GM18505 (cell line): ENCODE results near the gene MIS12.

ENCODE experiments used
- ATAC-seq: cut with Tn5 transposase; IDR thresholded peaks from one replicate; pipeline ENCODE4 v1.9.1; 2021; ENCODE audit not compliant: unreplicated experiment
- POLR2A ChIP-seq: IDR thresholded peaks from 4 replicates; pipeline ENCODE4 v1.6.1; 2011; ENCODE audit warnings: borderline replicate concordance; ENCODE audit not compliant: insufficient read depth, insufficient read length; ENCODE audit errors: extremely low read depth

Gene MIS12

GRCh38 chr17:5533486-5534315, 47.3 kb downstream of the MIS12 start:
- TF ChIP-seq POLR2A: no peak
- no peak for ATAC-seq

- ATAC-seq: no peak
- no peak for TF ChIP-seq POLR2A
These were observed 49.1 kb downstream of the MIS12 start for GRCh38 chr17:5535436-5535835.

DNA sequence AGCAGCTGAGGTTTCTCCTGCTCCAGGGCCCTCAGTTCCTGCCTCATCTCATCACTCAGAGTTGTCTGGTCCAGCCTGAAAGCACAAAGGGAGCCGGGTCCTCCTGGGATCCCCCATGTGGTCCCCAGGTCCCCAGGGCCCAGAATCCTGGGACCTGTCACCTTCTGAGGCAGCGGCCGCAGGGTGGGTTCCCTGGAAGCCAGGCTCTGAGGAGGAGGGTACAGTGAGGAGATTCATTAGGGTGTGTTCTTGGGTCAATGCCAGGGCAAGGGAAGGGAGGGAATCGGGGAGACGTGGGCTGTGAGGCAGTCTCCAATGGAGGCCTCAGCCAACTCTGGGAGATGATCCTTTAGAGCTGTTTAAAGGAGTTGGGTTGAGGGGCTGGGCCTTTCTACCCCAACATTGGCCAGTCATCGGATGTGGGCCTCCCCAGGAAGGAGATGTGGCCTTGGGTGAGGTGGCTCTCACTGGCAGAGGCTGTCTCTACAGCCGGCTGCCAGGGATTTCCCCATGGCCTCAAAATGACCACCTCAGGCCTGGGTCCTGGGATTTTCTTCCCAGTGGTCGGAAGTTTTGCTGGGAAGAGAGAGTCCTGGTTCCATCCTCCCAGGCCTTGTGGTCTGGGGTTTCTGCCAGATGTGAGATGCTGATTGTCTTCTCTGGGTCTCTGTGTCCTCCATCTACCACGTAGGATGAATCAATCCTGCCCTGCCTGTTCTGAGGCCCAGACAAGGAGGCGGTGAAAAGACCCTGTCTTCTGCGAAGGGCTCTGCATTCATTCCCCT, 50.7 kb downstream of the MIS12 start:
- no peak for TF ChIP-seq POLR2A
- ATAC-seq: no peak

DNA sequence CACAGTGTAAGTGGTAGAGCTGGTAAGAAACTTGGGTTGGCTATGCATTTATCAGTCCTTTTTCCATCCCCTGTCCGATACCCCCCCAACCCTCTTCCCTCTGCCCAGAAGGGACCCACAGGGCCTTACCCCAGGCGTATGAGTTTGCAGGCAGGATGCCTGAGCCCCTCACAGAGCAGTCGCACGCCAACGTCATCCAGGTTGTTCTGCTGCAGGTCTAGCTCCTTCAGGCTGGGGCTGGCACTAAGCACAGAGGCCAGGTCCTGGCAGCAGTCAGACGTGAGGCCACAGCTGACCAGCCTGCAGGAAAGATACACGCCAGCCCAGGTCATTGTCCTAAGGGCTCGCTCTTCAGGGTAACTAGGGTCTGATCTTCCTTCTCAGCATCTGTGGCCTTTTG, 52.9 kb downstream of the MIS12 start:
- no peak for ATAC-seq
- TF ChIP-seq POLR2A: no peak

GRCh38 chr17:5540321-5540720, 54.0 kb downstream of the MIS12 start:
- no peak for TF ChIP-seq POLR2A
- ATAC-seq: no peak
